Stimulated activated effector memory CD8-positive, alpha-beta T cell treated with anti-CD3 and anti-CD28 coated beads, Interleukin-12 subunit alpha, Interleukin-12 subunit beta, amount 100 ng/mL, for 72 hours (primary cell): ENCODE data around the gene ZNF888.
"Not testable (repeated sequence)": the region's sequence is repeated elsewhere in the genome, so short reads cannot be mapped to it uniquely, and the experiment has no call there.

ENCODE experiments used
- ATAC-seq: fragments of 150-1000 bp; cut with Tn5 transposase; 2 replicates; pipeline ENCODE4 v1.10.0; 2021
- DNase-seq, 2 donors: peaks; one replicate each; pipeline ENCODE4 v3.0.0; 2021 to 2022; ENCODE audit warnings: low spot score in 2 of 2
- H3K27ac Mint-ChIP-seq: one replicate; pipeline ENCODE4 v1.8.0; 2022; ENCODE audit warnings: mild to moderate bottlenecking, mixed read lengths
- H3K36me3 Mint-ChIP-seq: one replicate; pipeline ENCODE4 v1.8.0; 2022; ENCODE audit warnings: mild to moderate bottlenecking, mixed read lengths
- H3K4me1 Mint-ChIP-seq: one replicate; pipeline ENCODE4 v1.8.0; 2022; ENCODE audit warnings: mixed read lengths
- H3K4me3 Mint-ChIP-seq: one replicate; pipeline ENCODE4 v1.8.0; 2022; ENCODE audit warnings: mild to moderate bottlenecking, mixed read lengths
- H3K9me3 Mint-ChIP-seq: one replicate; pipeline ENCODE4 v1.8.0; 2022; ENCODE audit warnings: mixed read lengths

Gene ZNF888

GRCh38 chr19:52917531-52917930 lies 5.7 kb downstream of the ZNF888 start:
- peaks cover 59% of the 10 kb centered on the region for H3K36me3 Mint-ChIP-seq
- no peak overlapping the region for H3K4me3 Mint-ChIP-seq
- no peak overlapping the region for H3K27ac Mint-ChIP-seq
- no peak for DNase-seq
- peaks cover 18% of the 10 kb centered on the region for H3K4me1 Mint-ChIP-seq
- ATAC-seq: no peak
- H3K9me3 Mint-ChIP-seq: no peaks in the 10 kb centered on the region

- ATAC-seq (no peak), DNase-seq (no peak)
- H3K27ac Mint-ChIP-seq: no peak overlapping the region
- peaks cover 73% of the 10 kb centered on the region for H3K36me3 Mint-ChIP-seq
- no peaks in the 10 kb centered on the region for H3K4me1 Mint-ChIP-seq
- H3K4me3 Mint-ChIP-seq: no peak overlapping the region
- H3K9me3 Mint-ChIP-seq: peaks cover 6% of the 10 kb centered on the region
Observed at GRCh38 chr19:52910648-52911047, 12.6 kb downstream of the ZNF888 start.

GRCh38 chr19:52904052-52904780 lies 19.0 kb downstream of the ZNF888 start:
- H3K4me1 Mint-ChIP-seq, DNase-seq, H3K4me3 Mint-ChIP-seq, H3K9me3 Mint-ChIP-seq, ATAC-seq, H3K27ac Mint-ChIP-seq: not testable (repeated sequence)
- peaks cover 15% of the 10 kb centered on the region for H3K36me3 Mint-ChIP-seq

GRCh38 chr19:52901842-52902241 lies 21.4 kb downstream of the ZNF888 start:
- DNase-seq (no peak), ATAC-seq (no peak)
- H3K27ac Mint-ChIP-seq: no peak overlapping the region
- no peaks in the 10 kb centered on the region for H3K4me1 Mint-ChIP-seq
- H3K9me3 Mint-ChIP-seq: peaks cover 6% of the 10 kb centered on the region
- H3K36me3 Mint-ChIP-seq: no peaks in the 10 kb centered on the region
- H3K4me3 Mint-ChIP-seq: no peak overlapping the region

GRCh38 chr19:52898596-52898995 lies 24.6 kb downstream of the ZNF888 start:
- Mint-ChIP-seq H3K36me3 (peaks cover 17% of the 10 kb centered on the region), H3K27ac (peak overlapping the region; percentile 15)
- not testable (repeated sequence) for H3K4me1 Mint-ChIP-seq, ATAC-seq, DNase-seq, H3K9me3 Mint-ChIP-seq, H3K4me3 Mint-ChIP-seq

GRCh38 chr19:52898101-52898500 lies 25.1 kb downstream of the ZNF888 start:
- no peaks in the 10 kb centered on the region for H3K9me3 Mint-ChIP-seq
- H3K4me1 Mint-ChIP-seq: peaks cover 7% of the 10 kb centered on the region
- ATAC-seq (no peak), DNase-seq (no peak)
- peak overlapping the region; percentile 83 for H3K4me3 Mint-ChIP-seq
- peaks cover 20% of the 10 kb centered on the region for H3K36me3 Mint-ChIP-seq
- no peak overlapping the region for H3K27ac Mint-ChIP-seq

- ATAC-seq (peak; percentile 100), DNase-seq (peak; percentile 88 to 90)
- H3K36me3 Mint-ChIP-seq: peaks cover 26% of the 10 kb centered on the region
- H3K9me3 Mint-ChIP-seq: no peaks in the 10 kb centered on the region
- H3K4me3 Mint-ChIP-seq: peak within 1 kb of the TSS; percentile 83
- peaks cover 15% of the 10 kb centered on the region for H3K4me1 Mint-ChIP-seq
- peak within 1 kb of the TSS; percentile 91 for H3K27ac Mint-ChIP-seq
Observed at GRCh38 chr19:52897138-52897935, 25.9 kb downstream of the ZNF888 start, which contains the start of gene ZNF320. ZNF320 (minus strand) TSS chr19:52897635; CDS start chr19:52890255, 7,380 bp downstream.

- Mint-ChIP-seq H3K9me3 (no peaks in the 10 kb centered on the region), H3K36me3 (peaks cover 32% of the 10 kb centered on the region), H3K4me1 (peaks cover 15% of the 10 kb centered on the region), H3K4me3 (peak overlapping the region; percentile 83), H3K27ac (peak overlapping the region; percentile 91)
- DNase-seq (no peak), ATAC-seq (no peak)
Observed at GRCh38 chr19:52896431-52897137, 26.6 kb downstream of the ZNF888 start.

- H3K9me3 Mint-ChIP-seq: no peaks in the 10 kb centered on the region
- DNase-seq (no peak), ATAC-seq (no peak)
- H3K4me1 Mint-ChIP-seq: peaks cover 15% of the 10 kb centered on the region
- no peak overlapping the region for H3K27ac Mint-ChIP-seq
- H3K4me3 Mint-ChIP-seq: no peak overlapping the region
- H3K36me3 Mint-ChIP-seq: peaks cover 83% of the 10 kb centered on the region
Observed at GRCh38 chr19:52891336-52891735, 31.9 kb downstream of the ZNF888 start.

- no peak overlapping the region for H3K4me3 Mint-ChIP-seq
- H3K9me3 Mint-ChIP-seq: no peaks in the 10 kb centered on the region
- H3K27ac Mint-ChIP-seq: no peak overlapping the region
- peaks cover 93% of the 10 kb centered on the region for H3K36me3 Mint-ChIP-seq
- H3K4me1 Mint-ChIP-seq: peaks cover 12% of the 10 kb centered on the region
- ATAC-seq (no peak), DNase-seq (no peak)
Observed at GRCh38 chr19:52889931-52890330, 33.3 kb downstream of the ZNF888 start.

GRCh38 chr19:52889076-52889475 lies 34.2 kb downstream of the ZNF888 start:
- Mint-ChIP-seq H3K4me1 (peaks cover 8% of the 10 kb centered on the region), H3K27ac (no peak overlapping the region), H3K4me3 (no peak overlapping the region), H3K9me3 (no peaks in the 10 kb centered on the region), H3K36me3 (peaks cover 94% of the 10 kb centered on the region)
- no peak for ATAC-seq
- no peak for DNase-seq

GRCh38 chr19:52880895-52881389 lies 42.3 kb downstream of the ZNF888 start:
- Mint-ChIP-seq H3K4me1 (no peaks in the 10 kb centered on the region), H3K9me3 (peaks cover 34% of the 10 kb centered on the region), H3K4me3 (no peak overlapping the region), H3K27ac (no peak overlapping the region), H3K36me3 (peaks cover 72% of the 10 kb centered on the region)
- no peak for DNase-seq
- ATAC-seq: no peak

- H3K9me3 Mint-ChIP-seq, H3K36me3 Mint-ChIP-seq, DNase-seq, H3K4me3 Mint-ChIP-seq, ATAC-seq, H3K27ac Mint-ChIP-seq, H3K4me1 Mint-ChIP-seq: not testable (repeated sequence)
Observed at GRCh38 chr19:52872996-52873395, 50.2 kb downstream of the ZNF888 start.

- no peaks in the 10 kb centered on the region for H3K4me1 Mint-ChIP-seq
Observed at GRCh38 chr19:52871466-52871865, 51.8 kb downstream of the ZNF888 start.

GRCh38 chr19:52868031-52868430 lies 55.2 kb downstream of the ZNF888 start:
- ATAC-seq, DNase-seq, H3K9me3 Mint-ChIP-seq, H3K36me3 Mint-ChIP-seq, H3K4me1 Mint-ChIP-seq, H3K4me3 Mint-ChIP-seq, H3K27ac Mint-ChIP-seq: not testable (repeated sequence)

More at GRCh38 chr19:52871466-52871865, 51.8 kb downstream of the ZNF888 start:
- no peak overlapping the region for H3K4me3 Mint-ChIP-seq
- H3K9me3 Mint-ChIP-seq: no peaks in the 10 kb centered on the region
- no peaks in the 10 kb centered on the region for H3K36me3 Mint-ChIP-seq
- DNase-seq (no peak), ATAC-seq (no peak)
- no peak overlapping the region for H3K27ac Mint-ChIP-seq
